Suppressor macrophage (primary cell): ENCODE data around the gene ACOT13.
"Not testable (repeated sequence)": the region's sequence is repeated elsewhere in the genome, so short reads cannot be mapped to it uniquely, and the experiment has no call there.

Experiments
- DNase-seq, 4 experiments: peaks; one replicate each; pipeline ENCODE4 v3.0.0-alpha.2; 2020 to 2022

Gene ACOT13

GRCh38 chr6:24692848-24693592, 26.1 kb downstream of the ACOT13 start:
- DNase-seq: no peak

DNA sequence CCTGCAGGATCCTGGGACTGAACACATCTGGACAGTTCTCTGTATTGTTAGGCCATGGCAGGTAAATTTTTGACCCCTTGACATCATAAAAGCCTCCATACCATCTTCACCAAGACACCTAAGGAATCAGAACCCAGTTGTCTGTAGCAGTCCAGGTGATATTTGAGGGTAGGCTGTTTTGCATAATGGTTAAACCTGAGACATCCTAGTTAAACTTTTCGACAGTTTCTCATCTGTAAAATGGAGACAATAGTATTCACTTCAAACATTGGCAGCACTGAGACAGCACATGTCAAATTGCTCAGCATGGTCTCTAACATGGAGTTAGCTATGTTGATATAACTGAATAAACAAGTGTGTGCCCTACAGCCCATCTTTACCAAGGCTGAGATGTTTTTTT, 27.3 kb downstream of the ACOT13 start:
- DNase-seq: no peak

DNA sequence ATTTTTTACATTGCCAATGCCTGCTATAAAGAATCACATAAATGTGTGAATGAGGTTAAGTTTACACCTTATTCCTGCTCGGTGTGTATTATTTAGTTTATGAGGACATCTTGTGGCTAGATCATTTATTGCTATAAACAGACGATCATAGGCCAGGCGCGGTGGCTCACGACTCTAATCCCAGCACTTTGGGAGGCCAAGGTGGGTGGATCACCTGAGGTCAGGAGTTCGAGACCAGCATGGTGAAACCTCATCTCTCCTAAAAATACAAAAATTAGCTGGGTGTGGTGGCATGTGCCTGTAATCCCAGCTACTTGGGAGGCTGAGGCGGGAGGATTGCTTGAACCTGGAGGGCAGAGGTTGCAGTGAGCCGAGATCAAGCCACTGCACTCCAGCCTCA, 28.8 kb downstream of the ACOT13 start:
- DNase-seq: peak; percentile 37 to 69 (median 52)

DNA sequence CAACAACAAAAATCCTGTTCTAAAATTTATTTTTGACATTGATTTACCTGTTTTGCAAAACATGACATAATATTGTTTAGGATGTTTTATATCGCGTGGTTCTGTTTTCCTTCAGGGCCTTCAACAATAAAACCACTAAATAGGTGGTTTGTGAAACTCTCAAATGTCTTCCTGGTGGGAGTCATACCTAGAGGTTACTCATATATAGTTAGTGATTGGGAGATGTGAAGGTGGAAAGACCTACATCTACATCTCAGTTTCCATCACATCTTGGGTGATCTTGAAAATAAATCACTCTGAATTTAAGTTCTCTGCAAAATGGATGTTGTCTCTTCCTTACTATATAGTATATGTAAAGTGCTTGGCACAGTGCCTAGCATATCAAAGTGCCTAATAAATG, 29.2 kb downstream of the ACOT13 start:
- no peak for DNase-seq

DNA sequence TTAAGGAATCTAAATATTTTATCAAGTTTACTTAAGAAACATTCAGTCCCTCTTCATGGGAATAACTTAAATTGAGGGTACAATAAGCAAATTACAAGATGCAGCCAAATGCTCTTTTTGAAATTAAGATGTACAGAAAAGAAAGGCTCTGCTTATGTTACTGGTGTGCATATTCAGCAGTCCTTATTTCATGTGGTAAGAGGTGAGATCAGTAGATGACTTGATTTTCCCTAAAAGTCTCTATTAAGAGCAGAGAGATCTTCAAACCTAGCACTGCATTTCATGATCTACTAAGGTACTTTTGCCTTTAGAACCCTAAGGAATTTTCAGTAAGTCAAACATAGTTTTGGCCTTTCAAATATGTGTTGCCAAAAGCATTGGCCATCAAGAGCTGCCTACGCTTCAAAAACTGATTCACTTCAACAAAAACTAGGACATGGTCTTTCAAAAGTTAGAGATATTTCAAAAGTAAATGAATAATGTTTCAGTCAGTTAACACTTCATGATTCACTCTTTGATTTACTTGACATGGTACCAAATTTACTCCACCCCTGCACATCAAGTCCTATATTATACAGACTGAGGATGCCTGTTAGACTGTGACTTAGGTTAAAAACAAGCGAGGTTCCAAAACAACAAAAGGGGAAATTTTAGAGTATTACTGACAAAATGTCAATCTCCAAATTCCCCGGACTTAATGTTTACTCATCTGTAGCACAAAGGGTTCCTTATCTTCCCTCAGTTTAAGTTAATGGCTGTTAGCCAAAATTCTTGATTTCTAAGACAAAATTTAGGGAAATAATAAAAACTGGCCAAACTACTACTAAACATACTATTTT, 32.9 kb downstream of the ACOT13 start:
- DNase-seq: no peak

- no peak for DNase-seq
Measured at GRCh38 chr6:24702720-24703282, 35.9 kb downstream of the ACOT13 start.

DNA sequence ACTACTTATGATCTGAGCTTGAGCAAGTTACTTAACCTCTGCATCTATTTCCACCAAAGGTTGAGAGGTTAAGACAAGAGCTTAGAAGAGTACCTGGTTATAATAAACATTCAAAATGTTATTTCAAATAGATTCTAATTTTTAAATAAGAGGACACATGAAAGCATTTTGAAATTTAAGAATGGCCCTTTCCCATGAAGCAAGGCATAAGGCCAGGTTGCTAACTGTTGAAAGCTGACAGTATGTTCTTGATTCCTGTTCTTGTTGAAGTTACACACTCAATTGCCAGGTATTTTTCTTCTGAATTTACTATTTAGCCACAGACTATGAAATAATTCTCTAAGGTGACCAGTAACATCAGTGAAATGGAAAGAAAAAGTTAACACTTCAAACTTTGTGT, 37.6 kb downstream of the ACOT13 start:
- no peak for DNase-seq

GRCh38 chr6:24708612-24709011, 41.7 kb downstream of the ACOT13 start:
- no peak for DNase-seq

GRCh38 chr6:24709014-24709711, 42.3 kb downstream of the ACOT13 start:
- no peak for DNase-seq

DNA sequence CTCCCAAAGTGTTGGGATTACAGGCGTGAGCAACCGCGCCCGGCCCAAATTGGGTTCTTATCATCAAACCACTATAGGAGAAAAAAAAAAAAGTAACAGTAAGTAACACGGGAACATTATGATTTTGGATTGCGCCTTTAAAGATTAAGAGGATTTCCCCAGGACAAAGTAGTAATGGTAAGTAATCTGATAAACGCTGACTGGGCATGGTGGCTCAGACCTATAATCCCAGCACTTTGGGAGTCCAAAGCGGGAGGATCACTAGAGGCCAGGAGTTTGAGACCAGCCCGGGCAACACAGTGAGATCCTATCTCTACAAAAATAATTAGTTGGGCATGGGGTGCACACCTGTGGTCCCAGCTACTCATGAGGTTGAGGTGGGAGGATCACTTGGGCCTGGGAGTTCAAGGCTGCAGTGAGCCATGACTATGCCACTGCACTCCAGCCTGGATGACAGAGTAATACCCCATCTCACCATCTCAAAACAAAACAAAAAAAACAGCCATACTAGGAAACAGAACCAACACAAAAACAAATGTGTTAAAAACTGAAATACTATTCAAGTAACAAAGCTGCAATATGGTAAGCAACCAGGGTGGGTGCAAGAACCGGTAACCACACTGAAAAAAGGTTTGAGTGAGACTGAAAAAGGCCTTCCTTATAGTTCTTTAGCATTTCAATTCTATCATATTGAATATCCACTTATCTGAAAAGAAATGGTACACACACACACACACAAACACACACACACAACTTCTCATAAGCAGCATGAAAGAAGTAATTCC, 43.8 kb downstream of the ACOT13 start:
- no peak for DNase-seq

GRCh38 chr6:24716602-24717148, 49.8 kb downstream of the ACOT13 start:
- not testable (repeated sequence) for DNase-seq

GRCh38 chr6:24718449-24719124, 51.7 kb downstream of the ACOT13 start:
- peak in 1 of 4 experiments; percentile 45 for DNase-seq

- peak; percentile 81 to 89 (median 86) for DNase-seq
Measured at GRCh38 chr6:24719125-24719971, 52.5 kb downstream of the ACOT13 start, which contains the start of gene C6orf62. TSS of gene C6orf62 (minus strand) at chr6:24719154. CDS start at chr6:24718668, 486 bp downstream.

GRCh38 chr6:24720131-24720603, 53.3 kb downstream of the ACOT13 start:
- peak; percentile 82 to 92 (median 86) for DNase-seq

DNA sequence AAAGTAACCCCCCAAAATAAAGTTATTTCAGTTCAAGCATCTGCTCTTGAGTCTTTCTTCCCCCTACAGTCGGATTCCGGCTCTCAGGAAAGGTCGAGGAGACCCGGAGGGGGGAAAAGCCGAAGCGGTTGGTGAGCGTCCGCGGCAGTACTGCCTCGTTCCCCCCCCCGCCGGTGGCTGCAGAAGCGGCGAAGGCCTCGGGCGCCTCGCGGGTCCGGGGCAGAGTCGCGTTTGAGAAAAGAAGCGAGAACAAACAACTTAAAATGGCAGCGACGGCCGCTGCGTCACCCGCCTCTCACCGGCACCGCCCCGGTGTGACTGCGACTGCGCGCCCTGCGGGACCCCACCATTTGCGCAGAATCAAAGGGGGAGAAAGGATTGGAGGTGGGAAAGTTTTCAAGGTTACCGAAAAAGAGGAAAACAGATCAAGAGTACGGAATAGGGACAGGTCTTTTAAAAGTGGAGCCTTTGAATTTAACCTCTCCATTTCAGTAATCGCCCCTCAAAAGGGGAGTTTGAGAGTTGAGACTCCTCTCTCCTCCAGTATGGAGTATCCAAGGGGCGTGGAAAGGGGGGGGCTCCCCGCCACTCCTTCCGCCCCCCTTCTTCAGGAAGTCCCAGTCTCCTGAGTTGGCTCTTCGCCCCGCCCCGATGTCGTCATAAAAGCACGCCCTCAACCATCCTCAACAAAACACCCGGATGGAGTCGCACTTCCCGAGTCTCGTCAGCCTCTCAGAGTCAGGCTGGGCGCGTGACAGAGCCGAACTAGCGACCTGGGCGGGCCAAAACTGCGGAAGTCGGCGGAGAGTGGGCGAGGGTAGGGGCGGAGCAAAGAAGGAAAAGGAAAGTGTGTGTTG, 54.0 kb downstream of the ACOT13 start:
- DNase-seq: peak; percentile 100

- peak in 3 of 4 experiments; percentile 91 to 92 (median 92) for DNase-seq
Measured at GRCh38 chr6:24721461-24722215, 54.8 kb downstream of the ACOT13 start.

GRCh38 chr6:24723270-24723669, 56.4 kb downstream of the ACOT13 start:
- DNase-seq: no peak

DNA sequence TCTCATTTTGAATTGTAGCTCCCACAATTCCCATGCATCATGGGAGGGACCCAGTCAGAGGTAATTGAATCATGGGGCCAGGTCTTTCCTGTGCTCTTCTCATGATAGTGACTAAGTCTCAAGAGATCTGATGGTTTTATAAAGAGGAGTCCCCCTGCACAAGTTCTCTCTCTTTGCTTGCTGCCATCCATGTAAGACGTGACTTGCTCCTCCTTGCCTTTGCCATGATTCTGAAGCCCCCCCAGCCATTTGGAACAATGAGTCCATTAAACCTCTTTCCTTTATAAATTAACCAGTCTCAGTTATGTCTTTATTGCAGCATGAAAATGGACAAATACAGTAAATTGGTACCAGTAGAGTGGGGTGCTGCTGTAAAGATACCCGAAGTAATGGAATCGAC, 63.8 kb downstream of the ACOT13 start:
- DNase-seq: not testable (repeated sequence)
